K562 (cell line): Measurements from ENCODE around the gene LMNA. TPM values are rescaled to one million over a fixed set of nuclear protein-coding genes. Genes with fewer than 3 reads are reported as not detected.
A peak's percentile ranks its signal among the peaks of the same experiment; 100 is the strongest.

Experiments
- CREB1 ChIP-seq, 2 experiments: sonication (generic) in 1 of 2; formaldehyde crosslinking in 1 of 2; IDR thresholded peaks; 2 replicates each; pipeline versions ENCODE4 v1.6.1 to v1.8.0; 2012 to 2022; ENCODE audit warnings: inconsistent platforms in 1 of 2, mild to moderate bottlenecking in 1 of 2, missing genetic modification reagents in 1 of 2, moderate library complexity in 1 of 2
- HDAC2 ChIP-seq: fragments of 450-650 bp; IDR thresholded peaks from 2 replicates; pipeline ENCODE4 v1.6.1; 2016; ENCODE audit warnings: mild to moderate bottlenecking
- HMGXB4 ChIP-seq: sonication (generic); formaldehyde crosslinking; IDR thresholded peaks from 2 replicates; pipeline ENCODE4 v1.8.1; 2023; ENCODE audit warnings: mild to moderate bottlenecking, missing genetic modification reagents
- IFI16 ChIP-seq: fragments of 250-450 bp; sonication (Bioruptor Pico); IDR thresholded peaks from 2 replicates; pipeline ENCODE4 v2.1.2; 2022; ENCODE audit warnings: mild to moderate bottlenecking, inconsistent platforms
- LCOR ChIP-seq: sonication (generic); formaldehyde crosslinking; IDR thresholded peaks from 2 replicates; pipeline ENCODE4 v1.8.0; 2022; ENCODE audit warnings: mild to moderate bottlenecking, missing genetic modification reagents
- MAZ ChIP-seq, 2 experiments: fragments of 450-650 bp in 1 of 2; sonication (generic) in 1 of 2; formaldehyde crosslinking; IDR thresholded peaks in 1 of 2; conservative IDR thresholded peaks in 1 of 2; 2 replicates each; pipeline versions ENCODE4 v1.4.0 to v1.5.0; 2020; ENCODE audit warnings: mild to moderate bottlenecking in 1 of 2, missing genetic modification reagents in 1 of 2
- MECOM ChIP-seq: fragments of 250-450 bp; sonication (Bioruptor Pico); IDR thresholded peaks from 2 replicates; pipeline ENCODE4 v1.8.0; 2022; ENCODE audit warnings: inconsistent platforms
- NFIC ChIP-seq: fragments of 450-650 bp; IDR thresholded peaks from 2 replicates; pipeline ENCODE4 v1.6.1; 2017; ENCODE audit warnings: mild to moderate bottlenecking, inconsistent platforms
- NR3C1 ChIP-seq: sonication (generic); formaldehyde crosslinking; IDR thresholded peaks from 2 replicates; pipeline ENCODE4 v1.8.1; 2022; ENCODE audit warnings: missing genetic modification reagents
- SIN3B ChIP-seq: fragments of 450-650 bp; IDR thresholded peaks from 2 replicates; pipeline ENCODE4 v1.6.1; 2017; ENCODE audit warnings: low read depth, mild to moderate bottlenecking, moderate library complexity
- SIRT6 ChIP-seq: IDR thresholded peaks from one replicate; pipeline ENCODE4 v1.6.1; 2012; ENCODE audit warnings: low read depth, mild to moderate bottlenecking, control low read depth, inconsistent platforms, low read length, moderate library complexity
- SNIP1 ChIP-seq: fragments of 450-650 bp; IDR thresholded peaks from 2 replicates; pipeline ENCODE4 v1.7.1; 2017; ENCODE audit warnings: low read depth, mild to moderate bottlenecking
- UBTF ChIP-seq, 2 experiments: IDR thresholded peaks; 2 replicates each; pipeline ENCODE4 v1.6.1; 2012; ENCODE audit warnings: improper control_type of control experiment in 2 of 2, low read depth in 2 of 2, low read length in 2 of 2, borderline replicate concordance in 1 of 2
- ZNF197 ChIP-seq: fragments of 200-800 bp; sonication (Bioruptor generic); IDR thresholded peaks from 2 replicates; pipeline ENCODE4 v1.6.1; 2016; ENCODE audit warnings: low read depth, missing genetic modification characterization, missing compliant biosample characterization
- polyA plus RNA-seq, 8 experiments: library from polyadenylated mRNA; depleted of rRNA in 4 of 8; stranded (reverse) in 5 of 8; unstranded in 3 of 8; fragments of >200 nt; fragmentation: Nextera tagmentation in 2 of 8; fragmentation: Illumina TruSeq in 1 of 8; extraction: Ambion mirVana in 2 of 8; extraction: Trizol in 1 of 8; gene quantifications; 2 replicates each; pipeline versions ENCODE4 v1.2.1 to v1.2.3, GENCODE V29; 2011 to 2014; ENCODE audit warnings: inconsistent platforms in 1 of 8, missing spikeins in 1 of 8
- total RNA-seq, 7 experiments: library from RNA; depleted of rRNA in 6 of 7; stranded (reverse); fragments of >200 nt in 6 of 7; fragmentation: Illumina TruSeq in 2 of 7; extraction: Trizol in 2 of 7; gene quantifications; 2 replicates each; pipeline versions ENCODE4 v1.2.1 to v1.2.3, GENCODE V29; 2011 to 2021; ENCODE audit warnings: low replicate concordance in 1 of 7
- TF ChIP-seq, protein P1 (sequence below): fragments of 450-650 bp; formaldehyde crosslinking; IDR thresholded peaks from 2 replicates; pipeline ENCODE4 v1.4.0; 2020; ENCODE audit warnings: mild to moderate bottlenecking, moderate library complexity
- TF ChIP-seq, protein P2 (sequence below), 2 experiments: IDR thresholded peaks; 2 replicates each; pipeline ENCODE4 v1.6.1; 2011; ENCODE audit warnings: borderline replicate concordance in 1 of 2, control low read depth in 1 of 2, low read depth in 1 of 2, low read length in 1 of 2, mild to moderate bottlenecking in 1 of 2, mixed read lengths in 1 of 2, moderate library complexity in 1 of 2; ENCODE audit not compliant: insufficient read depth in 1 of 2, insufficient read length in 1 of 2, poor library complexity in 1 of 2, severe bottlenecking in 1 of 2; ENCODE audit errors: extremely low read depth in 1 of 2
- TF ChIP-seq, protein P3 (sequence below): sonication (generic); formaldehyde crosslinking; IDR thresholded peaks from 2 replicates; pipeline ENCODE4 v1.8.0; 2022; ENCODE audit warnings: mild to moderate bottlenecking, missing genetic modification reagents

LMNA gene
- total and polyA plus RNA-seq, 9 of the 15 experiments (the other 6 are each of a cell fraction or from before 2014, with no cell fraction given): 1.00 to 347 (median 88.2) TPM

DNA sequence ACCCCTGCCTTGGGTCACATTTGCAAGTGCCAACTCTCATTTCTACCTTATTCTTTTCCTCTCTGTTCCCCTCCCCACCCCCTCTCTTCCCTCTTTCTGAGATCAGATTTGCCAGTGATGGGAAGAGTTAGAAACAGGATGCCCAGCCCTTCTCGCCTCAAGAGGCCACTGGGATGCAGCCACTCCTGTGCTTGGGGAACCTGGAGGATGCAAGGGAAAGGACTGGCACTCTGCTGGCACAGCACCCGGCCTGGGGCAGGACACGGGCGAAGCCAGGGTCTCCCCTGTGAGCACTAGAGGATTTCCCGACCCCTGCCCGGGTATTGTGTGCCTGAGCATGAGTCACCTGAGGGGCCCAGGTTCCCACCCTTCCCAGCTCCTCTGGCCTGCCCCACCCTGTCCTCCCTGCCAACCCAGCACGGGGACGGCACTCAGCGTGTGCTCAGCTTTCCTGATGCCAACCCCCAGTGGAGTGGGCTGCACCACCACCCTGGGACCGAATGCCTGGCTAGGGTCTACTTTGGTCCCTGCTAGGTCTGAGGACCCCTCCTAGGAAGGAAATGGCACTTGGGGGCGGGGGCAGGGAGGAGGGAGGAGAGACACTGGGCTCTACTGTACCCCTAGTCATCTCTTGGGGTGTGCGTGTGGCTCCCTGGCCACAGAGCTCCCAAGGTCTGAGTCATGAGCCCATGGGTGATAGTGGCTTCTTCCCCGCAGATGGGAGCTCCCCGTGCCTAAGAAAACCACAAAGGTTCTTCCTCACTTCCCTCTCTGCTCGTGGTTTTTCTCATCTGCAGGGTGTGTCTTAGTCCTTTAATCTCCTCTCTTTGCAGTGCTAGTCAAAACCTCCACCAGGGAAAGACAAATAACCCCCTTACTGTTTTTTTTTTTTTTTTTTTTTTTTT is 12.4 kb downstream of the LMNA start (continued):
- TF ChIP-seq, protein P1, sequence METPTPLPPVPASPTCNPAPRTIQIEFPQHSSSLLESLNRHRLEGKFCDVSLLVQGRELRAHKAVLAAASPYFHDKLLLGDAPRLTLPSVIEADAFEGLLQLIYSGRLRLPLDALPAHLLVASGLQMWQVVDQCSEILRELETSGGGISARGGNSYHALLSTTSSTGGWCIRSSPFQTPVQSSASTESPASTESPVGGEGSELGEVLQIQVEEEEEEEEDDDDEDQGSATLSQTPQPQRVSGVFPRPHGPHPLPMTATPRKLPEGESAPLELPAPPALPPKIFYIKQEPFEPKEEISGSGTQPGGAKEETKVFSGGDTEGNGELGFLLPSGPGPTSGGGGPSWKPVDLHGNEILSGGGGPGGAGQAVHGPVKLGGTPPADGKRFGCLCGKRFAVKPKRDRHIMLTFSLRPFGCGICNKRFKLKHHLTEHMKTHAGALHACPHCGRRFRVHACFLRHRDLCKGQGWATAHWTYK (CRISPR knock-in tag): 0 out of 2 replicates have a peak, but pooled peaks have one; percentile 9
- no peak for TF ChIP-seq HMGXB4
- TF ChIP-seq MECOM (CRISPR knock-in tag): 0 out of 2 replicates have a peak, but pooled peaks have one; percentile 46
- TF ChIP-seq, protein P2, sequence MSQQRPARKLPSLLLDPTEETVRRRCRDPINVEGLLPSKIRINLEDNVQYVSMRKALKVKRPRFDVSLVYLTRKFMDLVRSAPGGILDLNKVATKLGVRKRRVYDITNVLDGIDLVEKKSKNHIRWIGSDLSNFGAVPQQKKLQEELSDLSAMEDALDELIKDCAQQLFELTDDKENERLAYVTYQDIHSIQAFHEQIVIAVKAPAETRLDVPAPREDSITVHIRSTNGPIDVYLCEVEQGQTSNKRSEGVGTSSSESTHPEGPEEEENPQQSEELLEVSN (IDR thresholded peaks at IDR 0.05; ENCODE audit: borderline replicate concordance in 1 of 2, extremely low read depth in 1 of 2, insufficient read depth in 1 of 2, insufficient read length in 1 of 2, low read depth in 1 of 2, low read length in 1 of 2, poor library complexity in 1 of 2, severe bottlenecking in 1 of 2): no peak
- TF ChIP-seq SIN3B: no peak
- no peak for TF ChIP-seq NR3C1 (CRISPR knock-in tag)
- TF ChIP-seq IFI16 (CRISPR knock-in tag): no peak
- TF ChIP-seq SNIP1: no peak
- TF ChIP-seq, protein P3, sequence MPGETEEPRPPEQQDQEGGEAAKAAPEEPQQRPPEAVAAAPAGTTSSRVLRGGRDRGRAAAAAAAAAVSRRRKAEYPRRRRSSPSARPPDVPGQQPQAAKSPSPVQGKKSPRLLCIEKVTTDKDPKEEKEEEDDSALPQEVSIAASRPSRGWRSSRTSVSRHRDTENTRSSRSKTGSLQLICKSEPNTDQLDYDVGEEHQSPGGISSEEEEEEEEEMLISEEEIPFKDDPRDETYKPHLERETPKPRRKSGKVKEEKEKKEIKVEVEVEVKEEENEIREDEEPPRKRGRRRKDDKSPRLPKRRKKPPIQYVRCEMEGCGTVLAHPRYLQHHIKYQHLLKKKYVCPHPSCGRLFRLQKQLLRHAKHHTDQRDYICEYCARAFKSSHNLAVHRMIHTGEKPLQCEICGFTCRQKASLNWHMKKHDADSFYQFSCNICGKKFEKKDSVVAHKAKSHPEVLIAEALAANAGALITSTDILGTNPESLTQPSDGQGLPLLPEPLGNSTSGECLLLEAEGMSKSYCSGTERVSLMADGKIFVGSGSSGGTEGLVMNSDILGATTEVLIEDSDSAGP: no peak
- TF ChIP-seq LCOR (CRISPR knock-in tag): no peak; the same call in 1 of the 2 replicates
- TF ChIP-seq ZNF197 (CRISPR knock-in tag): no peak
- TF ChIP-seq NFIC: no peak; the same call in 1 of the 2 replicates
- peak in 1 of 2 experiments; percentile 93; a peak in 2 of 4 replicates for TF ChIP-seq MAZ (CRISPR knock-in tag; conservative IDR thresholded peaks at IDR 0.05 in 1 of 2, IDR thresholded peaks at IDR 0.05 in 1 of 2)
- 0 out of 4 replicates have a peak, but pooled peaks of 1 of the 2 experiments have one; percentile 41 for TF ChIP-seq UBTF (IDR thresholded peaks at IDR 0.05; ENCODE audit: borderline replicate concordance in 1 of 2, low read depth in 2 of 2, low read length in 2 of 2)
- TF ChIP-seq CREB1 (IDR thresholded peaks at IDR 0.05): no peak; the same call in 1 of the 2 replicates
- TF ChIP-seq CREB1 (CRISPR knock-in tag; IDR thresholded peaks at IDR 0.05): no peak; the same call in 1 of the 2 replicates
- TF ChIP-seq SIRT6: no peak
- TF ChIP-seq HDAC2: peak; percentile 36; the same call in 1 of the 2 replicates
